Ovary (tissue), 9 donors: Measurements from ENCODE around the gene STXBP1. TPM values are rescaled to one million over a fixed set of nuclear protein-coding genes. Genes with fewer than 3 reads are reported as not detected.

Source experiments
- DNase-seq, 5 donors: peaks; one replicate each; pipeline ENCODE4 v3.0.0-alpha.2; 2019 to 2020
- H3K27ac ChIP-seq, 2 donors: fragments of 200-600 bp; one replicate each; pipeline versions ENCODE4 v1.5.1 to v1.8.0; 2019 to 2022
- H3K27me3 ChIP-seq: fragments of 200-600 bp; one replicate; pipeline ENCODE4 v1.8.0; 2022
- H3K36me3 ChIP-seq: fragments of 200-600 bp; sonication (generic); one replicate; pipeline ENCODE4 v1.5.1; 2019
- H3K4me1 ChIP-seq: one replicate; pipeline ENCODE4 v1.8.1; 2013; ENCODE audit warnings: mild to moderate bottlenecking, moderate library complexity; ENCODE audit not compliant: insufficient read depth
- H3K4me3 ChIP-seq: fragments of 200-600 bp; sonication (generic); one replicate; pipeline ENCODE4 v1.5.1; 2017
- H3K9me3 ChIP-seq, 2 donors: fragments of 200-600 bp in 1 of 2; sonication (generic) in 1 of 2; one replicate each; pipeline versions ENCODE4 v1.5.1 to v1.8.1; 2013 to 2019; ENCODE audit warnings: mild to moderate bottlenecking in 1 of 2, moderate library complexity in 1 of 2
- EP300 ChIP-seq: sonication (generic); formaldehyde crosslinking; IDR thresholded peaks from one replicate; pipeline ENCODE4 v1.6.1; 2017; ENCODE audit warnings: antibody characterized with exemption
- POLR2A ChIP-seq: fragments of 450-650 bp; IDR thresholded peaks from one replicate; pipeline ENCODE4 v1.6.1; 2017; ENCODE audit warnings: antibody characterized with exemption, mild to moderate bottlenecking, moderate library complexity
- WGBS, 3 donors: extraction: QIAGEN DNeasy Blood & Tissue Kit in 1 of 3; methylation state at CpG; one replicate each; pipeline versions ENCODE4 v1.1.5 to v1.1.7; 2013 to 2017; 5-methylcytosine and 5-hydroxymethylcytosine counted together
- intact Hi-C, 4 donors: fragments of 100-400 bp; cut with DNase I; formaldehyde crosslinking; loops; one replicate each; pipeline versions ENCODE4 v1.11.0 to v1.15.1; 2022 to 2023
- polyA plus RNA-seq, 2 donors: library from polyadenylated mRNA; stranded (reverse); fragments of 200-250 nt in 1 of 2; fragments of 350-450 nt in 1 of 2; fragmentation: Illumina TruSeq in 1 of 2; extraction: RNeasy Lipid Tissue Mini Kit (QIAGEN cat#74804) in 1 of 2; gene quantifications; one replicate each; pipeline ENCODE4 v1.2.3, GENCODE V29; 2013 to 2014
- total RNA-seq, 7 donors: library from RNA; depleted of rRNA in 2 of 7; stranded (reverse); fragments of >200 nt in 2 of 7; fragmentation: NEBNext Ultra II Directional in 3 of 7; extraction: Animal tissue kit (Norgen Biotek cat#: 25700) in 3 of 7; gene quantifications; one replicate each; pipeline versions ENCODE4 v1.1.0 to v1.2.4, GENCODE V29; 2016 to 2023
- TF ChIP-seq, protein P1 (sequence below), 3 donors: fragments of 450-650 bp in 2 of 3; fragments of 200-600 bp in 1 of 3; IDR thresholded peaks; one replicate each; pipeline versions ENCODE4 v1.5.1 to v1.8.0; 2016 to 2022; ENCODE audit warnings: antibody characterized with exemption in 3 of 3, mild to moderate bottlenecking in 1 of 3
- donor health status: DM: no; HTN: no; CAD: no; lungs with moderate emphysema.
- donor health status: DM: no; HTN: no; CAD: no.
- donor health status: Bipolar disorder and iron deficiency.
- donor health status: DM: yes; HTN: yes; CAD: no.
- donor health status: DM: no; HTN: no; CAD: no.
- donor health status: DM: yes; HTN: yes; CAD: no.

The STXBP1 gene
- total and polyA plus RNA-seq, 9 donors: 18.8 to 102 (median 75.7) TPM

DNA sequence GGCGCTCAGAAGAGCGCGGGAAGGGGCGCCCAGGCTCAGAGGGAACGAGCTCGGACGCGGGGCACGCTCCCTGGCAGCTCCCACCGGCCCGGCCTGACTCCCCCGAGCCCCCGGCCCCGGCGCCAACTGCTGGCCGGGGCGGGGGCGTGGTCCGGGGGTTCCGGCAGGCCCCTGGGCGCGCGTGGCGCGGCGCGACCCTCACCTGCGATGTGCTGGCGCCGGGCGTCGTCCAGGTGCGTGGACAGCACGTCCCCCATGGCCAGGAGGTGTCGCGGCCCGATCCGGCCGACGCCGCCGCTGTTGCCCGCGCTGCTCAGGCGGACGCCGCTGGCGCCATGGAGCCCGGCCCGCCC, 43.5 kb upstream of the STXBP1 start:
- Histone ChIP-seq H3K27me3 (no peaks in the 10 kb centered on the region), H3K9me3 (no peaks in the 10 kb centered on the region), H3K36me3 (no peaks in the 10 kb centered on the region), H3K4me3 (peak overlapping the region; percentile 65), H3K4me1 (peaks cover 6% of the 10 kb centered on the region), H3K27ac (peak overlapping the region; percentile 81 to 82)
- intact Hi-C loops: no loop called here
- WGBS, 3 donors: 1 to 2% (median 2%) methylated on average over 11 to 48 of the region's 50 CpGs
- peak in 1 of 5 donors; percentile 27 for DNase-seq
- peak; percentile 19 for TF ChIP-seq POLR2A
- no peak for TF ChIP-seq EP300

GRCh38 chr9:127568971-127569885, 42.8 kb upstream of the STXBP1 start:
- intact Hi-C loops: no loop called here
- no peaks in the 10 kb centered on the region for H3K36me3 ChIP-seq
- no peaks in the 10 kb centered on the region for H3K27me3 ChIP-seq
- H3K27ac ChIP-seq: peak overlapping the region; percentile 84 to 86
- WGBS, 3 donors: 1 to 2% (median 2%) methylated on average over 28 to 75 of the region's 78 CpGs
- H3K4me1 ChIP-seq: peaks cover 9% of the 10 kb centered on the region
- TF ChIP-seq EP300: no peak
- TF ChIP-seq, protein P1, sequence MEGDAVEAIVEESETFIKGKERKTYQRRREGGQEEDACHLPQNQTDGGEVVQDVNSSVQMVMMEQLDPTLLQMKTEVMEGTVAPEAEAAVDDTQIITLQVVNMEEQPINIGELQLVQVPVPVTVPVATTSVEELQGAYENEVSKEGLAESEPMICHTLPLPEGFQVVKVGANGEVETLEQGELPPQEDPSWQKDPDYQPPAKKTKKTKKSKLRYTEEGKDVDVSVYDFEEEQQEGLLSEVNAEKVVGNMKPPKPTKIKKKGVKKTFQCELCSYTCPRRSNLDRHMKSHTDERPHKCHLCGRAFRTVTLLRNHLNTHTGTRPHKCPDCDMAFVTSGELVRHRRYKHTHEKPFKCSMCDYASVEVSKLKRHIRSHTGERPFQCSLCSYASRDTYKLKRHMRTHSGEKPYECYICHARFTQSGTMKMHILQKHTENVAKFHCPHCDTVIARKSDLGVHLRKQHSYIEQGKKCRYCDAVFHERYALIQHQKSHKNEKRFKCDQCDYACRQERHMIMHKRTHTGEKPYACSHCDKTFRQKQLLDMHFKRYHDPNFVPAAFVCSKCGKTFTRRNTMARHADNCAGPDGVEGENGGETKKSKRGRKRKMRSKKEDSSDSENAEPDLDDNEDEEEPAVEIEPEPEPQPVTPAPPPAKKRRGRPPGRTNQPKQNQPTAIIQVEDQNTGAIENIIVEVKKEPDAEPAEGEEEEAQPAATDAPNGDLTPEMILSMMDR (IDR thresholded peaks at IDR 0.05): no peak
- TF ChIP-seq POLR2A: no peak
- no peaks in the 10 kb centered on the region for H3K9me3 ChIP-seq
- DNase-seq: peak; percentile 79 to 89 (median 86)
- peak overlapping the region; percentile 65 for H3K4me3 ChIP-seq

DNA sequence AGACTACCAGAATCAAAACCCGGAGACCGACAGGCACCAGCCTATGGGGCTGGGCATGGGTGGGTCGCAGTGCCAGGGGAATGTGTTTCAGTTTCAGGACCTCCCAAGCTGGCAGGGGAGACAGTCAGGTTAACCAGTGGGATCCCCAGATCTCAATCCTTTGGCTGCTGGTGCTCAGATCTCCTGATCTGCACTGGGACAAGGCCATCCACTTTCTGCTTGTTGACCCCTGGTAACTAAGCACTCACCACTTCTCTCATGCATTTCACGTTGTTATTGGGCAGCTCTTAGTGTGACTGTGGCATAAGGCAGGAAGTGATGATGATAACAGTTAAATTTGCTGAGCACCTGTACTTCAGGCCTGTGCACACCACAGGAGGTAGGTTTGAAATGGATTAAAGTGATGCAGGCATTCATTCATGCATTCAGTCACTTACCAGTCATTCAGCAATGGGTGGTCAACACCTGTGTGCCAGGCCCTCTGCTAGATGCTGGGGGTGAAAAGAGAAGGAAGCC, 42.1 kb upstream of the STXBP1 start:
- Histone ChIP-seq H3K27me3 (no peaks in the 10 kb centered on the region), H3K36me3 (no peaks in the 10 kb centered on the region), H3K4me3 (peak overlapping the region; percentile 63), H3K9me3 (no peaks in the 10 kb centered on the region), H3K27ac (peak overlapping the region; percentile 84 to 86), H3K4me1 (peaks cover 12% of the 10 kb centered on the region)
- 22 to 39% (median 32%) methylated on average over 4 of the region's 4 CpGs for WGBS, 3 donors
- intact Hi-C loops: no loop called here
- DNase-seq: no peak
- TF ChIP-seq POLR2A (no peak), EP300 (no peak)
- TF ChIP-seq, protein P1 (IDR thresholded peaks at IDR 0.05): no peak

DNA sequence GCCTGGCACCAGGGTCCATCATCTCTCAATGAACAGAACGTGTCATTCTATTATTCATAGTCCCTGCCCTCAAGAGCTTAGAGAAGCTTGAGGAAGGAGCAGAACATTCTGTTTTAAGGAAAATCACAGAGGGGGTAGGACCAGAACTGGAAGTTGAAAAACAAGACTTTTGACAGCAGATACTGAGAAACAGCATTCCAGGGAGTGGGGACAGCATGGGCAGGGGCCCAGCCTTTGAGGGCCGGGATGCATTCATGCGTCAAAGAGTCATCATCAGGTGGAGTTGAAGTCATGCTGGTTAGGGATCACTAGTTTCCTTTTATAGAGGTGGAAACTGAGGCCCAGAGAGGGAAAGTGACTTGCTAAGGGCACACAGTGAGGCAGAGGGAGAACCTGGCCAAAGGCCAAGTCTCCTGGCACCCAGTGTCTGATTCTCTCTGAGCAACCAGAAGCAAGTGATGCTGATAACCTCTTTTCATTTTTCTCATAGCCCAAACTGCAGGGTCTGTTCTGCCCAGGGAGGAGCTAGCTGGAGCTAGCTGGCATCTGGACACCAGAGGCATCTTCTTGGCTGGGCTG, 41.5 kb upstream of the STXBP1 start:
- H3K27me3 ChIP-seq: no peaks in the 10 kb centered on the region
- TF ChIP-seq, protein P1 (IDR thresholded peaks at IDR 0.05): no peak
- TF ChIP-seq POLR2A: no peak
- no peak for TF ChIP-seq EP300
- intact Hi-C loops: no loop called here
- 88 to 91% (median 90%) methylated on average over 3 of the region's 3 CpGs for WGBS, 3 donors
- peak in 2 of 5 donors; percentile 53 to 60 for DNase-seq
- no peaks in the 10 kb centered on the region for H3K9me3 ChIP-seq
- H3K27ac ChIP-seq: peak overlapping the region in 1 of 2 donors; percentile 41
- no peak overlapping the region for H3K4me3 ChIP-seq
- H3K36me3 ChIP-seq: no peaks in the 10 kb centered on the region
- peaks cover 12% of the 10 kb centered on the region for H3K4me1 ChIP-seq
